GM04504 (cell line): ENCODE measurements around the gene PDE6C.
"Not testable (repeated sequence)": the region's sequence is repeated elsewhere in the genome, so short reads cannot be mapped to it uniquely, and the experiment has no call there.

Source experiments
- DNase-seq: peaks from one replicate; pipeline ENCODE4 v3.0.0-alpha.2; 2012; ENCODE audit warnings: low read depth

The PDE6C gene

DNA sequence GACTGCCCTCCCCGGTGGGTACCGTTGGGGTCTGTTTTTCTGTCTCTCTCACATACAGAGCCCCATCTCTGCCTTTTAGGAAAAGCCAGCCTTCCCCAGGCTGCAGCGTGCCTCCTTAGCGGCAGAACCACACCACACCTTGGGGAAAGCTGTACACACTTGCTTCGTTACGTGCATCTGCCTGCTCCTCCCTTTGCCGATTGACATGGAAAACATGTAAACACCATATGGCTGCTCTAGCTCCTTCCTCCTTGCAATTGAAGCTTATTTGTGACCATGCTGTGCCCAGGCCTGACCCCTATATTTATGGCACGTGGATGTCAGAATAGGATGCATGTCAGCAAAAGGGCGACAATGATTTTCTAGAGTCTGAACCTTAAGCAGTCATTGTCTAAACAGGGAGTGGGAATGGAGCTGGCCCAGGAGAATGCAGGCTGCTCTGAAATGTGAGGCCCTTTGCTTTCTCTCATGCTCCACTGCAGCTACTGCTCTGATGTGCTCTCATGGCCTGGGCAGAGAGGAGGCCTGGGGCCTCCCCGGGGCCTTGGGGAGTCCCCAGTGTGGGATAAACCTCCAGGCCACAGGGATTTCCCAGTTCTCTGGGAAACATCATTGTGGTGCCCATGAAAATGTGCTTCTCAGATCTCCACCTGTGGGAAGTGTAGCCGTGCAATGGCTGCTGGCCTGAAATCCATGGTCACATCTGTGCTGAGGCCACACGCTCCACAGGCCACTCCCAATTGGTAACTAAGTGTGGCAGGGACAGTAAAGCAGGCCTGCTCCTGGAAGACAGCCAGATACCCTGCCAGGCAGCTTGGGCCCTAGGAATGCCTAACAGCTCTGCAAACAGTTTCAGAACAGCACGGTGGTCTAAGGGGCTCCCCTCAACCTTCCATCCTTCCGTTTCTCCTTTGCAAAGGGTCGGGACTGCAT, 18.6 kb downstream of the PDE6C start:
- DNase-seq, result no peak

- no peak for DNase-seq
These were observed 27.5 kb downstream of the PDE6C start for GRCh38 chr10:93639791-93640190.

- no peak for DNase-seq
These were observed 40.5 kb downstream of the PDE6C start for GRCh38 chr10:93652857-93653256.

GRCh38 chr10:93654201-93654600, 41.9 kb downstream of the PDE6C start:
- no peak for DNase-seq

DNA sequence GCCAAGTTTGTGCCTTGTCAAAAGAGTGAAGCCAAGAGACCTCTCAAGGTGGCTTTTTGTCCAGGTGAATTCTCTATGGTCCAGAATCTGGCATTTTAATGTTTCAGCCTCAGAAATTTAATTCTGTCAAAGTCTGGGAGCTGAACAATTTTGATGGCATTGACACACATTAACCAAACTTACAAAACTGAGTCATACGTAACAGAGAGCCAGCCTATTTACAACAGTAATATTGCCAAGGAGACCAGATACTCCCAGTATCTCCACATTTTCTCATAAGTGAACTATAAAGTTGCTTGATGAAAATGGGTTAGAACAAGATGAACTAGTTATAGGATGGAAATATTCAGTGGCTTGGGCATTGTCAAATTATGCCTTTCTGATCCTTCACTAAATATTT, 43.8 kb downstream of the PDE6C start:
- DNase-seq, result no peak

GRCh38 chr10:93657757-93658156, 45.4 kb downstream of the PDE6C start:
- no peak for DNase-seq

GRCh38 chr10:93666030-93666429, 53.7 kb downstream of the PDE6C start:
- no peak for DNase-seq

GRCh38 chr10:93667795-93668194, 55.5 kb downstream of the PDE6C start:
- no peak for DNase-seq

- DNase-seq, result no peak
These were observed 58.0 kb downstream of the PDE6C start for GRCh38 chr10:93670372-93670771.

DNA sequence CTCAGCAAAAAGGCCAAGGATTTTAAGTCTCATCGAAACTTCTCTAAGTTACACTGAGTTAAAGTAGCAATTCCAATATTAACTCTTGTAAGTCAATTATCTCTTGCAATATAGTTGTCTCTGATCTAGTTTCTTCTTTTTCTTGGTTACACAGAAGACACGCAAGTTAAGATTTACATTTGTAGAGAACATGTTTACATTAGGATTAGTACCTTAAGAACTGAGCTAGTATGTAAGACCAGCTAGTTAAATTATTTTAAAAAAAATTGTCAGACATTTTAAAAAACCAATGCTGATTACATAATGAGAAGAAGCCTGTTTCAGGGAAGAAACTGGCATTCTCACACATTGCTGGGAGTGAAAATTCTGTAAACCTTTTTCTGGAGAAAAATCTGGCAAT, 58.7 kb downstream of the PDE6C start:
- DNase-seq, result no peak

DNA sequence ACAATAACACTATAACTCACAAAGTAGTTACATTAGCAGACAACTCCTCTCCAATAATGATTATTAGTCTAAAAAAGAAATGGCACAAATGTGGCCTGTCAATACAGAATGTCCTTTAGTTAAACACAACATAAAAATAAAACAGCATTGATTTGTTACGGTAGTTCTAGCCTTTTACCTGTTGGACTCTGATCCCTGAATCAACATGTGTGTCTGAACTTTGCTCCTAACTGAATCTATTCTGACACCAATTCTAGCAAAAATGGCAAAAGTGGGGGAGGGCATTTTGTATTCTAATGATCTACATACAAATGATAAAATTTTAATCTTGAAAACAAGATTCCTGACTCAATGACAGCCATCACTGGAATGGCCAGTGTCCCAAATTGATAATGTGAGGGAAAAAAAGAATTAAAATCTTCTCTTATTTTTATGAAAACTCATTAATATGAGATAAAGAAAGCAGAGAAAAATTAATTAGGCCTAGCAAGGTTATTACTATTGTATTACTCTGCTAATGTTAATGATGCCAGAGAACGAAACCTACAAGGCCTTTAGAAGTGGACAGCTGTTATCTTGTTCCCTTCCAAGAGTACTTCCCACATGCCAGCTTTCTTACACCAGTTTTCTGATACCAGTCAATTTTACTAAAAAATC, 59.8 kb downstream of the PDE6C start:
- DNase-seq, result no peak

DNA sequence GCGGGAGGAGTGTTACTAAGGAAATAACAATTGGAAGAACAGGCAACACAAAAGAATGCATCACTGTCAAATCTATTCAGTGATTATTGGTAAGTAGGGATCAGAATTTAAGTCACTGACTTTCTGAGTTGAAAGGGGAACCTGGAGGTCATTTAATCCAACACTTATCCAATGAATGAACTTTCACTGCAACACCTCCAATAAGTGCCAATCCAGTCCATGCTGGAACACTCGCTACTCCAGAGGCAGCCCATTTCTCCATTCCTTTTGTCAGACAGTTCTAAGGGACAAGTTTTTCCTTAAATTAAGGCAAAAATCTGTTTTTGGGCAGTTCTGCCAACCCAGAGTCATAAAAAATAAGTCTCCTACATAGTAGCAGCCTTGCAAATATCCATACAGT, 60.6 kb downstream of the PDE6C start:
- no peak for DNase-seq

- no peak for DNase-seq
These were observed 61.5 kb downstream of the PDE6C start for GRCh38 chr10:93673791-93674190.

- no peak for DNase-seq
These were observed 66.0 kb downstream of the PDE6C start for GRCh38 chr10:93678386-93678785.

DNA sequence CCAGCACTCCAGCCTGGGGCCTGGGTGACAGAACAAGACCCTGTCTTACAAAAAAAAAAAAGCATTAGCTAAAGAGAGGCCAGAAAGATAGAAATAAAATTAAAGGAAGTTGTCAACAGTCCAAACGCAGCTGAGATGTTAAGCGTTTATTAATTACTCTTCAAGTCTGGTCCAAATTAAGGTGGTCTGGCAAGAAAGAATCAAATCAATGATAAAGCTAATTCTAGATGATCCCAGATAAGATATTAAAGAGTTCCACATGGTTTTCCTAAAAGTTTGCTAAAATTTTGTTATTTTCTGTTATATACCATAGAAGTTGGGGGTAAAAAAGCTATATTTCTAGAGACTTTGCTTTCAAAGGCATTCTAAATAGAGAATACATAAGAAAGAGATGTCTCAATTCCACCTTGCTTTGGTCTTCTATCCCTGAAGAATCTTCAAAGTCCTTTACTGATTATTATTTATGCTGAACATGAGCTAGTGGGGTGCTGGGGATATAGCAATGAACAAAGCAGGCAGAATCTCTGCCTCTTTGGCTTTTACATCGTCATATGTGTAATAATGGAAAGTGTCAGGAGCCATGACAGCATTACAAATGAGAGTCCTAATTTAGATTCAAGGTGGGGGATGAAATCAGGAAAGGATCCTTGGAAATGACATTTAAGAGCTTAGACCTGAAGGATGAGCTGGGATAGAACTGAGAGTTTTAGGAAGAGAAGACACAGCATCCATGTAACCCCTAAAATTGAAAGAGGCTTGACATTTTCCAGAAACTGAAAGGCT, 66.7 kb downstream of the PDE6C start:
- DNase-seq, result no peak

GRCh38 chr10:93680412-93681047, 68.2 kb downstream of the PDE6C start:
- DNase-seq, result peak; percentile 7

DNA sequence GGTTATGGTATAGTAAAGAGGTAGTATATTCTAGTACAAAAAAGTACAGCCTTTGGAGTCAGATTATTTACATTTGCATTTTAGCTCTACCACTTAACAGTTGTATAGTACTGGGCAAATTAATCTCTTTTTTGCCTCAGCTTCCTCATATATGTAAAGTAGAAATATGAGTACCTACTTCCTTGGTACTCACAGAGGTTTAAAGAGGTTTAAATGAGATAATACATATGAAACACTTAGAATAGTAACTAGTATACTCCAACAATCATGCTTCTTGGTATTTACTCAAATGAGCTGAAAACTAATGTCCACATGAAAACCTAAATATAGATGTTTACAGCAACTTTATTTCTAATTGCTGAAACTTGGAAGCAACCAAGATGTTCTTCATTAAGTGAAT, 75.4 kb downstream of the PDE6C start:
- no peak for DNase-seq

- no peak for DNase-seq
These were observed 83.4 kb downstream of the PDE6C start for GRCh38 chr10:93695740-93696139.

DNA sequence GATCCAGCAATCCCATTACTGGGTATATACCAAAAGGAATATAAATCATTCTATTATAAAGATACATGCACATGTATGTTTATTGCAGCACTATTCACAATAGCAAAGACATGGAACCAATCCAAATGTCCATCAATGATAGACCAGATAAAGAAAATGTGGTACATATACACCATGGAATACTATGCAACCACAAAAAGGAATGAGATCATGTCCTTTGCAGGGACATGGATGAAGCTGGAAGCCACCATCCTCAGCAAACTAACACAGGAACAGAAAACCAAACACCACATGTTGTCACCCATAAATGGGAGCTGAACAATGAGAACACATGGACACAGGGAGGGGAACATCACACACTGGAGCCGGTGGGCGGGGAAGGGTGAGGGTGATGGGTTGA, 84.2 kb downstream of the PDE6C start:
- not testable (repeated sequence) for DNase-seq

DNA sequence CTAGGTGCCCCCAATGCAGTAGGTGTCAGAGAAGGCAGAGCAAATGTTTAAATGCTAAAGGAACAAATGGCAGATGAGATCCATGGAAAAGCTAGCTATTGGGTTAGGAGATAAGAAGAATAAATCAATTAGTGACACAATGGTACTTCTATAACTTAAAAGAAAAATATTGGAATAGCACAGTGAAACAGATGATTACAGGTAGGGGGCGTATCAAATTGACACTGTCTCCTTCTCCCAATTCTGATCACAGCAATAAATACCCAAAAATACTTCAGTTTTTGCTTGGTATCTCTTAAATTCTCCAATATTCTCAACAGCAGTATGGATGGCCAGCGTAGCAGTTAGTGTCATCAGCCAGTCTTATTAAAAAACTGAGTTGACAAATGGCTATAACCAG, 84.9 kb downstream of the PDE6C start:
- DNase-seq, result no peak

- peak; percentile 17 for DNase-seq
These were observed 89.5 kb downstream of the PDE6C start for GRCh38 chr10:93701866-93702209.
